CD4-positive, alpha-beta T cell (primary cell): ENCODE measurements around the gene ATRNL1. TPM values are rescaled to one million over a fixed set of nuclear protein-coding genes. Genes with fewer than 3 reads are reported as not detected.

Experiments
- ATAC-seq: fragments of 200-7000 bp; cut with Tn5 transposase; one replicate; pipeline ENCODE4 v1.10.0; 2022; ENCODE audit warnings: mild to moderate bottlenecking; ENCODE audit not compliant: poor library complexity
- CTCF ChIA-PET: fragments of 350-600 bp; sonication (Branson Sonifier 250); formaldehyde crosslinking; loops from one replicate; lab custom pipeline; 2021; ENCODE audit warnings: antibody characterized with exemption, inconsistent platforms; lab: Charles Lee
- POLR2A ChIA-PET: fragments of 350-600 bp; sonication (Branson Sonifier 250); formaldehyde crosslinking; loops from one replicate; lab custom pipeline; 2021; ENCODE audit warnings: antibody characterized with exemption, inconsistent platforms; lab: Charles Lee
- DNase-seq, 14 experiments: peaks; one replicate each; pipeline ENCODE4 v3.0.0-alpha.2; 2013 to 2020; ENCODE audit warnings: mixed read lengths in 2 of 14
- H3K27ac ChIP-seq, 2 donors: one replicate each; pipeline versions ENCODE4 v1.5.1 to v1.7.0; 2013; ENCODE audit warnings: low read length in 2 of 2, low read depth in 1 of 2, mild to moderate bottlenecking in 1 of 2
- H3K27me3 ChIP-seq, 2 experiments: 1 replicate in 1 of 2; 2 replicates in 1 of 2; pipeline versions ENCODE4 v1.6.1 to v1.7.0; 2013; ENCODE audit warnings: low read length in 2 of 2, control low read depth in 1 of 2, mild to moderate bottlenecking in 1 of 2, moderate library complexity in 1 of 2; ENCODE audit not compliant: insufficient read depth in 2 of 2, control insufficient read depth in 1 of 2
- H3K36me3 ChIP-seq: one replicate; pipeline ENCODE4 v1.6.1; 2013; ENCODE audit warnings: low read length, control low read depth; ENCODE audit not compliant: insufficient read depth
- H3K4me1 ChIP-seq: one replicate; pipeline ENCODE4 v1.6.1; 2013; ENCODE audit warnings: low read length, control low read depth; ENCODE audit not compliant: insufficient read depth
- H3K4me3 ChIP-seq: one replicate; pipeline ENCODE4 v1.5.1; 2013; ENCODE audit warnings: mild to moderate bottlenecking, low read length, moderate library complexity
- H3K9me3 ChIP-seq, 2 experiments: 1 replicate in 1 of 2; 2 replicates in 1 of 2; pipeline versions ENCODE4 v1.6.1 to v1.7.0; 2013; ENCODE audit warnings: low read length in 2 of 2, mild to moderate bottlenecking in 2 of 2, control low read depth in 1 of 2, moderate library complexity in 1 of 2; ENCODE audit not compliant: control insufficient read depth in 1 of 2, insufficient read depth in 1 of 2
- H3K27ac Mint-ChIP-seq: one replicate; pipeline ENCODE4 v1.8.0; 2020; ENCODE audit warnings: mixed read lengths
- H3K27me3 Mint-ChIP-seq: one replicate; pipeline ENCODE4 v1.8.0; 2021; ENCODE audit warnings: mixed read lengths
- H3K36me3 Mint-ChIP-seq: one replicate; pipeline ENCODE4 v1.8.0; 2021; ENCODE audit warnings: low read depth, mixed read lengths
- H3K4me1 Mint-ChIP-seq: one replicate; pipeline ENCODE4 v1.8.0; 2021; ENCODE audit warnings: low read depth, mixed read lengths
- H3K4me3 Mint-ChIP-seq: one replicate; pipeline ENCODE4 v1.8.0; 2020; ENCODE audit warnings: mild to moderate bottlenecking, mixed read lengths
- H3K9me3 Mint-ChIP-seq: one replicate; pipeline ENCODE4 v1.8.0; 2020; ENCODE audit warnings: mixed read lengths
- intact Hi-C, 2 experiments: fragments of 100-400 bp; cut with DNase I in 1 of 2; cut with micrococcal nuclease in 1 of 2; formaldehyde crosslinking; loops; one replicate each; pipeline versions ENCODE4 v1.15.1 to v1.9.0; 2023 to 2025; cut with DNase I, micrococcal nuclease
- total RNA-seq, 174 experiments: library from RNA in 2 of 174; stranded (reverse) in 2 of 174; gene quantifications; one replicate each; pipeline ENCODE4 v1.2.3 and lab custom pipeline; 2021 to 2026
- TF ChIP-seq, protein P1 (sequence below): fragments of 200-600 bp; IDR thresholded peaks from one replicate; pipeline ENCODE4 v1.8.0; 2022; ENCODE audit warnings: antibody characterized with exemption, mild to moderate bottlenecking

ATRNL1 gene
- total RNA-seq, 2 experiments from 2014 or later: not detected

DNA sequence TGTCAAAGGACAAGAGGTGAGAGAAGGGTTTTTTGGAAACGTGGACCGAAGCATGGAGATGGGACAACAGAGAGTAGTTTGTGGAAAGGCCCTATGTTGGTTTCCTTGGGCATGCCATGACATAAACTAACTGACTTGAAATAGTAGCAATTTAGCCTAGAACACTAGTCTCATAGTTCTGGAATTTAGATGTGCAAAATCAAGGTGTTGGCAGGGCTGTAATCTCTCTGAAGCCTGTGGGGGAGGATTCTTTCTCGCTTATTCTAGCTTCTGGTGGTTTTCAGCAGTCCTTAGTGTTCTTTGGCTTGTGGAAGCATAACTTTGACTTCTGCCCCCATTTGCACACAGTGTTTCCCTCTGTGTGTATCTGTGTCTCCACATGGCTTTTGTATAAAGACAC, 896.5 kb downstream of the ATRNL1 start:
- no peak overlapping the region for H3K4me3 ChIP-seq
- Mint-ChIP-seq H3K9me3 (peaks cover 9% of the 10 kb centered on the region), H3K27ac (no peak overlapping the region), H3K27me3 (no peaks in the 10 kb centered on the region), H3K4me3 (no peak overlapping the region), H3K4me1 (no peaks in the 10 kb centered on the region), H3K36me3 (no peaks in the 10 kb centered on the region)
- DNase-seq (no peak), ATAC-seq (no peak)
- H3K36me3 ChIP-seq: no peaks in the 10 kb centered on the region
- TF ChIP-seq, protein P1, sequence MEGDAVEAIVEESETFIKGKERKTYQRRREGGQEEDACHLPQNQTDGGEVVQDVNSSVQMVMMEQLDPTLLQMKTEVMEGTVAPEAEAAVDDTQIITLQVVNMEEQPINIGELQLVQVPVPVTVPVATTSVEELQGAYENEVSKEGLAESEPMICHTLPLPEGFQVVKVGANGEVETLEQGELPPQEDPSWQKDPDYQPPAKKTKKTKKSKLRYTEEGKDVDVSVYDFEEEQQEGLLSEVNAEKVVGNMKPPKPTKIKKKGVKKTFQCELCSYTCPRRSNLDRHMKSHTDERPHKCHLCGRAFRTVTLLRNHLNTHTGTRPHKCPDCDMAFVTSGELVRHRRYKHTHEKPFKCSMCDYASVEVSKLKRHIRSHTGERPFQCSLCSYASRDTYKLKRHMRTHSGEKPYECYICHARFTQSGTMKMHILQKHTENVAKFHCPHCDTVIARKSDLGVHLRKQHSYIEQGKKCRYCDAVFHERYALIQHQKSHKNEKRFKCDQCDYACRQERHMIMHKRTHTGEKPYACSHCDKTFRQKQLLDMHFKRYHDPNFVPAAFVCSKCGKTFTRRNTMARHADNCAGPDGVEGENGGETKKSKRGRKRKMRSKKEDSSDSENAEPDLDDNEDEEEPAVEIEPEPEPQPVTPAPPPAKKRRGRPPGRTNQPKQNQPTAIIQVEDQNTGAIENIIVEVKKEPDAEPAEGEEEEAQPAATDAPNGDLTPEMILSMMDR: no peak
- H3K27ac ChIP-seq: no peak overlapping the region
- no peaks in the 10 kb centered on the region for H3K4me1 ChIP-seq
- CTCF ChIA-PET: no interaction called here
- no peaks in the 10 kb centered on the region for H3K27me3 ChIP-seq
- POLR2A ChIA-PET: no interaction called here
- H3K9me3 ChIP-seq: no peaks in the 10 kb centered on the region
- intact Hi-C loops: no loop called here

DNA sequence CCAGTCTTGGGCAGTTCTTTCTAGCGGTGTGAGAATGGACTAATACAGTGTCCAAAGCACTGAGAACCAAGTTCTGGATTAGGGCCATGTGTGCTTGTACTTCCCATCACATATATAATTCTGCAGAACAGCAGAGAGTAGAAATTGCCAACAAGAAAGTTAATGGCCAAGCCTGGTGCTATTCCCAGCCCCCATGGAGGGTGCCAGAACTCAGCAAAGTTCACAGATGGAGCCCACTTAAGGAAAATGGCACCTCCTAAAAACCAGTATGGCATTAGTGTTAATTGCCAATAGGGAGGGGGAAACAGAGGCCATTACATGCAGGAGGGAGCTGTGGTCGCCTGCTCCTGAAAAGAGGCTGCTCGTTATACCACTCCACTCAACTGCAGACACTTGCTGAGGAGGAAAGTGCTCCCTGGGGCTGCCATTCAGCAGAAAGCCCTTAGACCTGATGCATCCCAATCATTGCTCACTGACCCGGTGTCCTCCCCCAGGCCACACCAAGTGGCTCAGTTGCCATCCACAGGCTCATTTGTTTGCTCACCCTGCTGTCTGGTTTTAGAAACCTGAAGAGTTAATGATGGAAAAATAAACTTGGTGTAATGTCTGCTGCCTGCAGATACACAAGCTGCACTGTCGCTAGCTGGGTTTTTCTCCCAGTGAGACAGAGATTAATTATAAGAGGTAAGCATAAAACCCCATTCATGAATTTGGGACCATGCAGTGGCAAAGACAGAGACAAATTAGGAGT, 899.2 kb downstream of the ATRNL1 start:
- no peaks in the 10 kb centered on the region for H3K36me3 ChIP-seq
- Mint-ChIP-seq H3K27ac (no peak overlapping the region), H3K9me3 (peaks cover 10% of the 10 kb centered on the region), H3K4me3 (no peak overlapping the region), H3K4me1 (no peaks in the 10 kb centered on the region), H3K36me3 (no peaks in the 10 kb centered on the region), H3K27me3 (no peaks in the 10 kb centered on the region)
- DNase-seq (no peak), ATAC-seq (no peak)
- H3K27ac ChIP-seq: no peak overlapping the region
- no peaks in the 10 kb centered on the region for H3K27me3 ChIP-seq
- H3K4me1 ChIP-seq: no peaks in the 10 kb centered on the region
- TF ChIP-seq, protein P1: no peak
- peaks cover 0 to 4% of the 10 kb centered on the region in 2 experiments for H3K9me3 ChIP-seq
- CTCF ChIA-PET: no interaction called here
- POLR2A ChIA-PET: no interaction called here
- H3K4me3 ChIP-seq: no peak overlapping the region
- intact Hi-C loops: no loop called here

DNA sequence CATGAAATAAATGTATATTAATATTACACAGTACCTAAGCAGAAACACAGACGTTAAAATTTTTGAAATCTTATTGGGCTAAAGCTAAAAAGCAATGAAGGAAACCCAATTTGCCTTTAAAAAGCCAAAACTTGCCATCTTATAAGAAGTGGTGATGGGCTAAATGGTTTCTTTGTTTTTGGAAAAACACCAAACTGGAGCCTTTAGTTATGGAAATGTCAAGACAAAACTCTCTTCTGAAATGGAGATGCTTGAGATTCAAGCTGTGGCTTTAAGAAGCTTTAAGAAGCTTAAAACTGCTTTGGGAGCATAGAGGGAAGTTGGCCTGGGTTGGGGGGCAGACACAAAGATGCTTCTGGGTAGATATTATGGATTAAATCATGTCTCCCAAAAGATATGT, 902.9 kb downstream of the ATRNL1 start:
- Histone ChIP-seq H3K4me3 (no peak overlapping the region), H3K27ac (no peak overlapping the region), H3K9me3 (peaks cover 4 to 8% of the 10 kb centered on the region in 2 experiments), H3K27me3 (no peaks in the 10 kb centered on the region), H3K36me3 (no peaks in the 10 kb centered on the region), H3K4me1 (no peaks in the 10 kb centered on the region)
- ATAC-seq: no peak
- ChIA-PET POLR2A (no interaction called here), CTCF (no interaction called here)
- H3K9me3 Mint-ChIP-seq: peaks cover 4% of the 10 kb centered on the region
- no peak for DNase-seq
- intact Hi-C loops: no loop called here
- no peaks in the 10 kb centered on the region for H3K36me3 Mint-ChIP-seq
- no peak overlapping the region for H3K4me3 Mint-ChIP-seq
- no peak overlapping the region for H3K27ac Mint-ChIP-seq
- no peaks in the 10 kb centered on the region for H3K27me3 Mint-ChIP-seq
- no peaks in the 10 kb centered on the region for H3K4me1 Mint-ChIP-seq
- TF ChIP-seq, protein P1: no peak
